ENCODE data around the gene HRAS.

GRCh38 chr11:567011-567628 lies 31.7 kb upstream of the HRAS start:
- TF ChIP-seq TAF1 (IDR thresholded peaks at IDR 0.05; ENCODE audit: borderline replicate concordance, low read depth, low read length) (no peak), CTCF (IDR thresholded peaks at IDR 0.05) (no peak), POLR2AphosphoS5 (IDR thresholded peaks at IDR 0.05; ENCODE audit: low read depth, low read length) (no peak), RXRA (IDR thresholded peaks at IDR 0.05; ENCODE audit: borderline replicate concordance, low read depth) (no peak)
